ENCODE measurements around the gene CCDC70. TPM values are rescaled to one million over a fixed set of nuclear protein-coding genes. Genes with fewer than 3 reads are reported as not detected.

The CCDC70 gene
- total RNA-seq, 2 donors from 2014 or later: not detected

DNA sequence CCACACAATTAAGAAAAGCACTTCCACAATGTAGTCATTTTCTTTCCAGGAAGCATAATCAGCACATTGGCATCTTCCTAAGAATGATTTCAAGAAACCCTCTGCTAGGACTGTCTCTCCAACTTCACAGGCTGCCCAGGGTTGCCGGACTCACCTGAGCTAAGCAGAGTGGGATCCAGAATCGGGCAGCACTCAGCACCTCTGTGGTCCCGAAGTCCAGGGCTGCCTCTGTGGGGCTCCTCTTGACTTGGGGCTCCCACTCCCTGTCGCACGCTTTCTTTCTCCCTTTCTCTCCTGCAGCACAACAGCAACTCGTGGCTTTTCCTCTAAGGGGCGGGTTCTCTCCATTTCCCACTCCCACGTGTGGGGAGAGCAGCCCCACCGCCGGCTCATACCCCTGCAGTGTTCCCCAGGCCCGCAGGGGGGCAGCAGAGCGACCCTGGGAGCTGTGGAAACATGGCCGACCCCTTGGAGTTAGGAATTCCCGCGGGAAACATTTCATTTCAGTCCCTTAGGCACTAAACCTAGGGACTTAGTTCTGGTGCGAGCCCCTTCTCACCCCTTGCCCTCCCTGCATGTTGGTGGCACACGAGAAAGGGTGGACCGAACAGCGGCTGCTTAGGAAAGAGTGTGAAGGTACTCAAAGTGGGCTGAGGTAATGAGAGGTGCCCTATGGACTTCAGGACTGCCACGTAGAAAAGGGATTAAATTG is 16.8 kb upstream of the CCDC70 start, which contains the start of gene TMEM272:
Gene TMEM272, minus strand, starts transcription at position 316 of the 712 bp plus-strand sequence. CDS start 6,647 bp downstream, outside the sequence.
- Histone ChIP-seq H3K27ac (no peak within 1 kb of the TSS), H3K36me3 (no peaks in the 10 kb centered on the region), H3K27me3 (replicated peaks; ENCODE audit: insufficient read depth) (no peaks in the 10 kb centered on the region), H3K4me1 (ENCODE audit: control insufficient read depth in 1 of 2, low read depth in 2 of 2) (peaks cover 5 to 17% of the 10 kb centered on the region in 2 donors), H3K9me3 (no peaks in the 10 kb centered on the region), H3K4me3 (peak within 1 kb of the TSS; percentile 47)
- ATAC-seq (ENCODE audit: insufficient number of reproducible peaks, low FRiP score, low read depth) (no peak), DNase-seq (ENCODE audit: low spot score) (no peak)
- TF ChIP-seq, protein P1, sequence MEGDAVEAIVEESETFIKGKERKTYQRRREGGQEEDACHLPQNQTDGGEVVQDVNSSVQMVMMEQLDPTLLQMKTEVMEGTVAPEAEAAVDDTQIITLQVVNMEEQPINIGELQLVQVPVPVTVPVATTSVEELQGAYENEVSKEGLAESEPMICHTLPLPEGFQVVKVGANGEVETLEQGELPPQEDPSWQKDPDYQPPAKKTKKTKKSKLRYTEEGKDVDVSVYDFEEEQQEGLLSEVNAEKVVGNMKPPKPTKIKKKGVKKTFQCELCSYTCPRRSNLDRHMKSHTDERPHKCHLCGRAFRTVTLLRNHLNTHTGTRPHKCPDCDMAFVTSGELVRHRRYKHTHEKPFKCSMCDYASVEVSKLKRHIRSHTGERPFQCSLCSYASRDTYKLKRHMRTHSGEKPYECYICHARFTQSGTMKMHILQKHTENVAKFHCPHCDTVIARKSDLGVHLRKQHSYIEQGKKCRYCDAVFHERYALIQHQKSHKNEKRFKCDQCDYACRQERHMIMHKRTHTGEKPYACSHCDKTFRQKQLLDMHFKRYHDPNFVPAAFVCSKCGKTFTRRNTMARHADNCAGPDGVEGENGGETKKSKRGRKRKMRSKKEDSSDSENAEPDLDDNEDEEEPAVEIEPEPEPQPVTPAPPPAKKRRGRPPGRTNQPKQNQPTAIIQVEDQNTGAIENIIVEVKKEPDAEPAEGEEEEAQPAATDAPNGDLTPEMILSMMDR (IDR thresholded peaks at IDR 0.05): peak; percentile 75

GRCh38 chr13:51845574-51846318 is 16.0 kb upstream of the CCDC70 start:
- H3K9me3 ChIP-seq: no peaks in the 10 kb centered on the region
- no peaks in the 10 kb centered on the region for H3K36me3 ChIP-seq
- H3K4me3 ChIP-seq: peak overlapping the region; percentile 47
- TF ChIP-seq, protein P1 (IDR thresholded peaks at IDR 0.05): no peak
- no peak overlapping the region for H3K27ac ChIP-seq
- DNase-seq (ENCODE audit: low spot score) (no peak), ATAC-seq (ENCODE audit: insufficient number of reproducible peaks, low FRiP score, low read depth) (no peak)
- peaks cover 5 to 17% of the 10 kb centered on the region in 2 donors for H3K4me1 ChIP-seq (ENCODE audit: control insufficient read depth in 1 of 2, low read depth in 2 of 2)
- no peaks in the 10 kb centered on the region for H3K27me3 ChIP-seq (replicated peaks; ENCODE audit: insufficient read depth)

DNA sequence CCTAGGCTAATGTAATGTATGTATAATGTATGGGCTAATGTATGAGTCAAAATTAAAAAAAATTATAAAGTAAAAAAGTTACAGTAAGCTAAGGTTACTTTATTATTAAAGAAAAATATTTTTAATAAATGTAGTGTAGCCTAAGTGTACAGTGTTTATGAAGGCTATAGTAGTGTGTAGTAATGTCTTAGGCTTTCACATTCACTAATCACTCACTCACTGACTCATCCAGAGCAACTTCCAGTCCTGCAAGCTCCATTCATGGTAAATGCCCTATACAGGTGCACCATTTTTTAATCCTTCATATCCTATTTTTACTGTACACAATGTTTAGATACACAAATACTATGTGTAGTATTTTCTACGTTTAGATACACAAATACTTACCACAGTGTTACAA is 15.0 kb upstream of the CCDC70 start:
- H3K4me3 ChIP-seq: no peak overlapping the region
- DNase-seq (ENCODE audit: low spot score) (no peak), ATAC-seq (ENCODE audit: insufficient number of reproducible peaks, low FRiP score, low read depth) (no peak)
- H3K4me1 ChIP-seq (ENCODE audit: control insufficient read depth in 1 of 2, low read depth in 2 of 2): peaks cover 5 to 17% of the 10 kb centered on the region in 2 donors
- H3K36me3 ChIP-seq: no peaks in the 10 kb centered on the region
- H3K9me3 ChIP-seq: no peaks in the 10 kb centered on the region
- TF ChIP-seq, protein P1 (IDR thresholded peaks at IDR 0.05): no peak
- H3K27ac ChIP-seq: no peak overlapping the region
- H3K27me3 ChIP-seq (replicated peaks; ENCODE audit: insufficient read depth): no peaks in the 10 kb centered on the region

DNA sequence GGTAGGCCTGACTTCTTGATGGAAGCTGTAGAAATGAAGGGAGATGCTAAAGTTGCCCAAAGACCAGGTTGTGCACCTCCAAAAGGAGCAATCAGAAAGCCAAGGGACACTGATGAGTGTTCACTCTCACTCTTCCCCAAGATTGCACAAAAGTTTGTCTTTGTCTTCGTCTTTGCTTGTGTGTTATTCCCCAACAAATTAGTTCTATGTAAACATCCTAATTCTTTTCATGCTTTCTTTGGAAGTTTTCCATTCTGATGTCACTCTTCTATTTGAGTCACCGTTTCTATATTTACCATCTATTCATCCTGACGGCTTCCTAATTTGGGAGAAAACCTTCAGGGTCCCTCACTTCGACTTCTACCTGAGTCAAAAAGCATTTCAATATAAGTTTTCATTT is 13.1 kb upstream of the CCDC70 start:
- Histone ChIP-seq H3K4me1 (ENCODE audit: control insufficient read depth in 1 of 2, low read depth in 2 of 2) (peaks cover 5 to 17% of the 10 kb centered on the region in 2 donors), H3K27ac (no peak overlapping the region), H3K9me3 (no peaks in the 10 kb centered on the region), H3K36me3 (no peaks in the 10 kb centered on the region), H3K4me3 (no peak overlapping the region), H3K27me3 (replicated peaks; ENCODE audit: insufficient read depth) (no peaks in the 10 kb centered on the region)
- TF ChIP-seq, protein P1 (IDR thresholded peaks at IDR 0.05): no peak
- DNase-seq (ENCODE audit: low spot score): no peak
- ATAC-seq (ENCODE audit: insufficient number of reproducible peaks, low FRiP score, low read depth): no peak

Data from thoracic aorta (tissue), 2 donors.